Measurements from ENCODE around the gene COX7A2. TPM values are rescaled to one million over a fixed set of nuclear protein-coding genes. Genes with fewer than 3 reads are reported as not detected.
A peak's percentile ranks its signal among the peaks of the same experiment; 100 is the strongest.

Gene COX7A2
- total and polyA plus RNA-seq, 2 of the 13 experiments (the other 11 are each of a cell fraction or from before 2014, with no cell fraction given): 407 to 556 TPM

- peaks cover 19% of the 10 kb centered on the region for H3K4me1 ChIP-seq (ENCODE audit: insufficient read depth, low read length)
- TF ChIP-seq, protein P1, sequence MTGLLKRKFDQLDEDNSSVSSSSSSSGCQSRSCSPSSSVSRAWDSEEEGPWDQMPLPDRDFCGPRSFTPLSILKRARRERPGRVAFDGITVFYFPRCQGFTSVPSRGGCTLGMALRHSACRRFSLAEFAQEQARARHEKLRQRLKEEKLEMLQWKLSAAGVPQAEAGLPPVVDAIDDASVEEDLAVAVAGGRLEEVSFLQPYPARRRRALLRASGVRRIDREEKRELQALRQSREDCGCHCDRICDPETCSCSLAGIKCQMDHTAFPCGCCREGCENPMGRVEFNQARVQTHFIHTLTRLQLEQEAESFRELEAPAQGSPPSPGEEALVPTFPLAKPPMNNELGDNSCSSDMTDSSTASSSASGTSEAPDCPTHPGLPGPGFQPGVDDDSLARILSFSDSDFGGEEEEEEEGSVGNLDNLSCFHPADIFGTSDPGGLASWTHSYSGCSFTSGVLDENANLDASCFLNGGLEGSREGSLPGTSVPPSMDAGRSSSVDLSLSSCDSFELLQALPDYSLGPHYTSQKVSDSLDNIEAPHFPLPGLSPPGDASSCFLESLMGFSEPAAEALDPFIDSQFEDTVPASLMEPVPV (CRISPR knock-in tag; IDR thresholded peaks at IDR 0.05): no peak
- TF ChIP-seq FOXA1 (IDR thresholded peaks at IDR 0.05) (no peak), FOXA1 (CRISPR knock-in tag; IDR thresholded peaks at IDR 0.05) (no peak)
- H3K27me3 ChIP-seq (ENCODE audit: control insufficient read depth in 1 of 2, insufficient read depth in 2 of 2, low read length in 2 of 2): no peaks in the 10 kb centered on the region
- ChIA-PET POLR2A (no interaction called here), CTCF (ENCODE audit: low intra/inter-chr PET ratio, low total read pairs) (no interaction called here)
- no TSS peak for BruUV-seq (replicated peaks)
- H3K36me3 ChIP-seq (replicated peaks in 1 of 2; ENCODE audit: control insufficient read depth in 1 of 2, insufficient read depth in 2 of 2, low read length in 2 of 2): no peaks in the 10 kb centered on the region
- WGBS (ENCODE audit: low lambda C conversion rate): 45% methylated on average over 2 of the region's 2 CpGs
- H3K27ac ChIP-seq (ENCODE audit: extremely low read length, insufficient read depth, low read length): no peak overlapping the region
- FAIRE-seq (no peak), ATAC-seq (no peak), DNase-seq (ENCODE audit: low spot score) (no peak)
- in situ Hi-C loops (cut with HindIII; ENCODE audit: extremely low pct_ligation_motif_present, low pct_unique_long_range_greater_than_20kb) (loop anchor here (25.0 kb wide), 4 partner anchors 636 to 1486 kb away; no protein-coding TSS in a partner anchor), intact Hi-C loops (cut with micrococcal nuclease; ENCODE audit: unreplicated experiment) (no loop called here)
- no peak overlapping the region for H3K9ac ChIP-seq (ENCODE audit: insufficient read depth, low read depth, low read length)
- H2AFZ ChIP-seq (ENCODE audit: low read length): no peak overlapping the region
- no peak overlapping the region for H3K4me3 ChIP-seq (replicated peaks in 1 of 3; ENCODE audit: insufficient read depth in 1 of 3, low read depth in 2 of 3, low read length in 3 of 3)
- no peaks in the 10 kb centered on the region for H3K79me2 ChIP-seq (ENCODE audit: insufficient read depth, low read length)
- H4K20me1 ChIP-seq (ENCODE audit: insufficient read depth, low read length): no peaks in the 10 kb centered on the region
- H3K4me2 ChIP-seq (ENCODE audit: low read depth, low read length): peak overlapping the region; percentile 82; the same call in 1 of the 2 replicates
- H3K9me3 ChIP-seq (ENCODE audit: low read length): no peaks in the 10 kb centered on the region
These were observed 20.2 kb downstream of the COX7A2 start for GRCh38 chr6:75223428-75223827.

DNA sequence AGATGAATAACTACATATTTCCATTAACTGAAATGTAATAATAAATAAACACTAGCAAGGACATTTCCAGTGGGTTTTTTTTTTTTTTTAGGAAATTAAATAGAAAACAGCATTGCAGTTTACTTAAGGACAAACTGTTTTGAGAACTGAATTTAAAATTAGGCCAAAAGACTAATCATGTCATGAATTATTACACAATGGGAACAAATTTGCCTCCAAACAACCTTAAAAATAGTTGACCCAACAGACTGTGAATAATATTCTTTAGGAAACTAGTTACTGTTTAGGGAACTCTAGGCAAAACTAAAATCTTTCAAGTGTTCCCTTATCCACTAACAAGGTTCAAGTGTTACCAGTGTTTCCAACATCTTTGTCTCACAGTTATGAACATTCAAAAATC lies 21.3 kb downstream of the COX7A2 start:
- H3K4me1 ChIP-seq (ENCODE audit: insufficient read depth, low read length): peaks cover 19% of the 10 kb centered on the region
- no peak overlapping the region for H2AFZ ChIP-seq (ENCODE audit: low read length)
- no peak overlapping the region for H3K4me3 ChIP-seq (replicated peaks in 1 of 3; ENCODE audit: insufficient read depth in 1 of 3, low read depth in 2 of 3, low read length in 3 of 3)
- POLR2A ChIA-PET: no interaction called here
- H3K9me3 ChIP-seq (ENCODE audit: low read length): no peaks in the 10 kb centered on the region
- ATAC-seq (no peak), DNase-seq (ENCODE audit: low spot score) (no peak), FAIRE-seq (no peak)
- no peaks in the 10 kb centered on the region for H3K79me2 ChIP-seq (ENCODE audit: insufficient read depth, low read length)
- intact Hi-C loops (cut with micrococcal nuclease; ENCODE audit: unreplicated experiment) (no loop called here), in situ Hi-C loops (cut with HindIII; ENCODE audit: extremely low pct_ligation_motif_present, low pct_unique_long_range_greater_than_20kb) (loop anchor here (25.0 kb wide), 4 partner anchors 635 to 1485 kb away; no protein-coding TSS in a partner anchor)
- TF ChIP-seq, protein P2, sequence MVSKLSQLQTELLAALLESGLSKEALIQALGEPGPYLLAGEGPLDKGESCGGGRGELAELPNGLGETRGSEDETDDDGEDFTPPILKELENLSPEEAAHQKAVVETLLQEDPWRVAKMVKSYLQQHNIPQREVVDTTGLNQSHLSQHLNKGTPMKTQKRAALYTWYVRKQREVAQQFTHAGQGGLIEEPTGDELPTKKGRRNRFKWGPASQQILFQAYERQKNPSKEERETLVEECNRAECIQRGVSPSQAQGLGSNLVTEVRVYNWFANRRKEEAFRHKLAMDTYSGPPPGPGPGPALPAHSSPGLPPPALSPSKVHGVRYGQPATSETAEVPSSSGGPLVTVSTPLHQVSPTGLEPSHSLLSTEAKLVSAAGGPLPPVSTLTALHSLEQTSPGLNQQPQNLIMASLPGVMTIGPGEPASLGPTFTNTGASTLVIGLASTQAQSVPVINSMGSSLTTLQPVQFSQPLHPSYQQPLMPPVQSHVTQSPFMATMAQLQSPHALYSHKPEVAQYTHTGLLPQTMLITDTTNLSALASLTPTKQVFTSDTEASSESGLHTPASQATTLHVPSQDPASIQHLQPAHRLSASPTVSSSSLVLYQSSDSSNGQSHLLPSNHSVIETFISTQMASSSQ (IDR thresholded peaks at IDR 0.05; ENCODE audit: low read depth): no peak
- TF ChIP-seq, protein P2 (CRISPR knock-in tag; IDR thresholded peaks at IDR 0.05; ENCODE audit: borderline replicate concordance): no peak
- TF ChIP-seq ONECUT2 (CRISPR knock-in tag; IDR thresholded peaks at IDR 0.05): no peak
- TF ChIP-seq ZKSCAN5 (CRISPR knock-in tag; IDR thresholded peaks at IDR 0.05): no peak
- no peak for TF ChIP-seq ZNF792 (CRISPR knock-in tag; IDR thresholded peaks at IDR 0.05)
- TF ChIP-seq ZBTB38 (CRISPR knock-in tag; IDR thresholded peaks at IDR 0.05): no peak
- no peak overlapping the region for H3K9ac ChIP-seq (ENCODE audit: insufficient read depth, low read depth, low read length)
- no peaks in the 10 kb centered on the region for H3K36me3 ChIP-seq (replicated peaks in 1 of 2; ENCODE audit: control insufficient read depth in 1 of 2, insufficient read depth in 2 of 2, low read length in 2 of 2)
- no peaks in the 10 kb centered on the region for H3K27me3 ChIP-seq (ENCODE audit: control insufficient read depth in 1 of 2, insufficient read depth in 2 of 2, low read length in 2 of 2)
- H3K4me2 ChIP-seq (ENCODE audit: low read depth, low read length): no peak overlapping the region
- CTCF ChIA-PET (ENCODE audit: low intra/inter-chr PET ratio, low total read pairs): no interaction called here
- H3K27ac ChIP-seq (ENCODE audit: extremely low read length, insufficient read depth, low read length): no peak overlapping the region
- no TSS peak for BruUV-seq (replicated peaks)
- H4K20me1 ChIP-seq (ENCODE audit: insufficient read depth, low read length): no peaks in the 10 kb centered on the region

All from HepG2 (cell line).